GM23338 (cell line): ENCODE data around the gene ABCC1.

Source experiments
- CTCF ChIP-seq, 2 experiments: fragments of 200-600 bp in 1 of 2; sonication (generic) in 1 of 2; conservative IDR thresholded peaks; 2 replicates each; pipeline versions ENCODE4 v1.5.1 to v1.6.1; 2016 to 2017; ENCODE audit warnings: antibody characterized with exemption in 2 of 2, low read depth in 2 of 2, mild to moderate bottlenecking in 2 of 2, moderate library complexity in 1 of 2
- EZH2 ChIP-seq: fragments of 200-600 bp; sonication (generic); IDR thresholded peaks from one replicate; pipeline ENCODE4 v1.8.0; 2017; ENCODE audit warnings: antibody characterized with exemption, mild to moderate bottlenecking, low read depth; ENCODE audit not compliant: unreplicated experiment
- EZH2phosphoT487 ChIP-seq: fragments of 200-600 bp; sonication (generic); IDR thresholded peaks from one replicate; pipeline ENCODE4 v1.8.1; 2018; ENCODE audit warnings: antibody characterized with exemption; ENCODE audit not compliant: unreplicated experiment
- JUNB ChIP-seq: IDR thresholded peaks from one replicate; pipeline ENCODE4 v1.6.1; 2016; ENCODE audit warnings: antibody characterized with exemption; ENCODE audit not compliant: unreplicated experiment
- POLR2AphosphoS5 ChIP-seq: IDR thresholded peaks from 2 replicates; pipeline ENCODE4 v1.6.1; 2016; ENCODE audit warnings: antibody characterized with exemption, low read depth
- ZNF114 ChIP-seq: fragments of 250-450 bp; sonication (Bioruptor Pico); IDR thresholded peaks from 2 replicates; pipeline ENCODE4 v1.5.0; 2020; ENCODE audit warnings: mild to moderate bottlenecking, moderate library complexity
- TF ChIP-seq, protein P1 (sequence below): IDR thresholded peaks from one replicate; pipeline ENCODE4 v1.6.1; 2018; ENCODE audit warnings: antibody characterized with exemption; ENCODE audit not compliant: unreplicated experiment

GRCh38 chr16:16163571-16163970, 214.2 kb downstream of the ABCC1 start:
- TF ChIP-seq EZH2 (no peak), CTCF (conservative IDR thresholded peaks at IDR 0.05; ENCODE audit: low read depth in 2 of 2) (no peak), EZH2phosphoT487 (no peak), JUNB (no peak), POLR2AphosphoS5 (no peak), ZNF114 (CRISPR knock-in tag) (no peak)
- TF ChIP-seq, protein P1, sequence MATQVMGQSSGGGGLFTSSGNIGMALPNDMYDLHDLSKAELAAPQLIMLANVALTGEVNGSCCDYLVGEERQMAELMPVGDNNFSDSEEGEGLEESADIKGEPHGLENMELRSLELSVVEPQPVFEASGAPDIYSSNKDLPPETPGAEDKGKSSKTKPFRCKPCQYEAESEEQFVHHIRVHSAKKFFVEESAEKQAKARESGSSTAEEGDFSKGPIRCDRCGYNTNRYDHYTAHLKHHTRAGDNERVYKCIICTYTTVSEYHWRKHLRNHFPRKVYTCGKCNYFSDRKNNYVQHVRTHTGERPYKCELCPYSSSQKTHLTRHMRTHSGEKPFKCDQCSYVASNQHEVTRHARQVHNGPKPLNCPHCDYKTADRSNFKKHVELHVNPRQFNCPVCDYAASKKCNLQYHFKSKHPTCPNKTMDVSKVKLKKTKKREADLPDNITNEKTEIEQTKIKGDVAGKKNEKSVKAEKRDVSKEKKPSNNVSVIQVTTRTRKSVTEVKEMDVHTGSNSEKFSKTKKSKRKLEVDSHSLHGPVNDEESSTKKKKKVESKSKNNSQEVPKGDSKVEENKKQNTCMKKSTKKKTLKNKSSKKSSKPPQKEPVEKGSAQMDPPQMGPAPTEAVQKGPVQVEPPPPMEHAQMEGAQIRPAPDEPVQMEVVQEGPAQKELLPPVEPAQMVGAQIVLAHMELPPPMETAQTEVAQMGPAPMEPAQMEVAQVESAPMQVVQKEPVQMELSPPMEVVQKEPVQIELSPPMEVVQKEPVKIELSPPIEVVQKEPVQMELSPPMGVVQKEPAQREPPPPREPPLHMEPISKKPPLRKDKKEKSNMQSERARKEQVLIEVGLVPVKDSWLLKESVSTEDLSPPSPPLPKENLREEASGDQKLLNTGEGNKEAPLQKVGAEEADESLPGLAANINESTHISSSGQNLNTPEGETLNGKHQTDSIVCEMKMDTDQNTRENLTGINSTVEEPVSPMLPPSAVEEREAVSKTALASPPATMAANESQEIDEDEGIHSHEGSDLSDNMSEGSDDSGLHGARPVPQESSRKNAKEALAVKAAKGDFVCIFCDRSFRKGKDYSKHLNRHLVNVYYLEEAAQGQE: no peak
